ENCODE results near the gene NXT1. TPM values are rescaled to one million over a fixed set of nuclear protein-coding genes. Genes with fewer than 3 reads are reported as not detected.
A peak's percentile ranks its signal among the peaks of the same experiment; 100 is the strongest.

NXT1 gene
- total RNA-seq, 1 experiment from 2014 or later: 98.0 TPM

DNA sequence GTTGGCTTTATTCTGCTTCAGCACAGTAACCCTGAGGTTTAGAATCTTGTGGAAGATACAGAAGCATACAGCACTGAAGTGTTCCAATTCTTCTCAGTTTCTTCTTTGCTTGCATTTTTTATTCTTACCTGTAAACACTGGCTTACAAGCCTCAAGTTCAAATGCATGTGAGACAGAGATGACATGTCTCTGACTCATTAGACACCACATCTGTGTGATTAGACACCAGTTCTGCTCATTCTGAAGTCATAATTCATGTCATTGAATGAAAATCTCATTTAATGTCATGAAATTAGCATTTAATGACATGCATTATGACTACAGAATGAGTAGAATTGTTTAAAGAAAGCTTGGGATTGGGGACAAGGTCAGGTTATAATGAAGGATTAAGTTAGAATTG, 17.2 kb downstream of the NXT1 start:
- intact Hi-C loops (cut with micrococcal nuclease): no loop called here
- Histone ChIP-seq H3K9ac (ENCODE audit: low read length) (no peak overlapping the region), H3K9me2 (replicated peaks; ENCODE audit: low read length) (no peaks in the 10 kb centered on the region), H4K20me1 (ENCODE audit: low read length) (peaks cover 35% of the 10 kb centered on the region), H3F3A (ENCODE audit: low read length, unreplicated experiment) (no peaks in the 10 kb centered on the region), H3K9me3 (ENCODE audit: low read length) (no peaks in the 10 kb centered on the region), H3K27ac (ENCODE audit: low read length) (peak overlapping the region; percentile 5; the same call in 1 of the 2 replicates), H3K4me2 (ENCODE audit: low read length) (peak overlapping the region; percentile 50), H3K27me3 (ENCODE audit: low read length) (no peaks in the 10 kb centered on the region), H3K4me3 (ENCODE audit: low read length) (peak overlapping the region; percentile 15; the same call in 1 of the 2 replicates), H2AFZ (ENCODE audit: low read length) (no peak overlapping the region), H3K79me2 (ENCODE audit: low read length) (peaks cover 78% of the 10 kb centered on the region), H3K4me1 (ENCODE audit: insufficient read depth, low read length) (peaks cover 49% of the 10 kb centered on the region), H3K36me3 (ENCODE audit: low read depth, low read length) (peaks cover 52% of the 10 kb centered on the region; the same call in 1 of the 2 replicates)
- BruUV-seq (replicated peaks): no TSS peak
- ATAC-seq (peak; percentile 65), DNase-seq (peak; percentile 78)
- ChIA-PET POLR2A (ENCODE audit: unreplicated experiment) (no interaction called here), CTCF (no interaction called here)
- TF ChIP-seq EZH2 (IDR thresholded peaks at IDR 0.05; ENCODE audit: low read length, unreplicated experiment): no peak
- no peak for TF ChIP-seq EZH2phosphoT487 (IDR thresholded peaks at IDR 0.05; ENCODE audit: borderline replicate concordance, low read length)
- TF ChIP-seq, protein P1, sequence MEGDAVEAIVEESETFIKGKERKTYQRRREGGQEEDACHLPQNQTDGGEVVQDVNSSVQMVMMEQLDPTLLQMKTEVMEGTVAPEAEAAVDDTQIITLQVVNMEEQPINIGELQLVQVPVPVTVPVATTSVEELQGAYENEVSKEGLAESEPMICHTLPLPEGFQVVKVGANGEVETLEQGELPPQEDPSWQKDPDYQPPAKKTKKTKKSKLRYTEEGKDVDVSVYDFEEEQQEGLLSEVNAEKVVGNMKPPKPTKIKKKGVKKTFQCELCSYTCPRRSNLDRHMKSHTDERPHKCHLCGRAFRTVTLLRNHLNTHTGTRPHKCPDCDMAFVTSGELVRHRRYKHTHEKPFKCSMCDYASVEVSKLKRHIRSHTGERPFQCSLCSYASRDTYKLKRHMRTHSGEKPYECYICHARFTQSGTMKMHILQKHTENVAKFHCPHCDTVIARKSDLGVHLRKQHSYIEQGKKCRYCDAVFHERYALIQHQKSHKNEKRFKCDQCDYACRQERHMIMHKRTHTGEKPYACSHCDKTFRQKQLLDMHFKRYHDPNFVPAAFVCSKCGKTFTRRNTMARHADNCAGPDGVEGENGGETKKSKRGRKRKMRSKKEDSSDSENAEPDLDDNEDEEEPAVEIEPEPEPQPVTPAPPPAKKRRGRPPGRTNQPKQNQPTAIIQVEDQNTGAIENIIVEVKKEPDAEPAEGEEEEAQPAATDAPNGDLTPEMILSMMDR (conservative IDR thresholded peaks at IDR 0.05; ENCODE audit: low read depth, low read length): no peak

DNA sequence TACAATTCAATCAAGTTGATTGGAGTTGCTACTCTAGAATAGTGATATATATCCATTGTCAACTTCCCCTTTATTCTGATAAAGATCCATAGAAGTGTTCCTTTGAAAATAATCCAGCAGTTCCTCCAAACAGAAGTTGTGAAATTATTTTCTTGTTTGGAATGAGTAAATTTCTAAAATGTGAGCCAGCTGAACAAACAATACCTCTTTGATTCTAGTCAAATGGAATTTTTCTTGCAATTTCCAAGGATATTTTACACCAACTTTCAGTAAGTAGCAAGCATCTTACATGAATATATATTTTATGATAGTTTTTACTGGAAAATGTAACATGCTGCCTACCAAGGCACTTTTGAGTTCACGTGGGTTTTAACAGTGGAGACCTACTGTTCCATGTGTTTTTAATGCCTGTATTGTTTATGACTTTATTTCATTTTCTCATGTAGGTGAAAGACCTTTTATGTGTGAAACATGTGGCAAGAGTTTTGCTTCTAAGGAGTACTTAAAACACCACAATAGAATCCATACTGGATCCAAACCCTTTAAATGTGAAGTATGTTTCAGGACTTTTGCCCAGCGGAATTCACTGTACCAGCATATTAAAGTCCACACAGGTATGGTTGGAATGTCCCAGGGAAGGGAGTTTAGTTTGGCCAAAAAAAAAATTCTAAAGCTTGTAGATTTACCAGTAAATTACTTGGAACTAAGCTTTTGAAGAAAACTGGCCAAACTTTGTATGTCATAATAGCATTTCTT, 17.9 kb downstream of the NXT1 start:
- Histone ChIP-seq H3K9me3 (ENCODE audit: low read length) (no peaks in the 10 kb centered on the region), H3F3A (ENCODE audit: low read length, unreplicated experiment) (no peaks in the 10 kb centered on the region), H3K4me2 (ENCODE audit: low read length) (peak overlapping the region; percentile 50), H3K4me1 (ENCODE audit: insufficient read depth, low read length) (peaks cover 41% of the 10 kb centered on the region), H3K27me3 (ENCODE audit: low read length) (no peaks in the 10 kb centered on the region), H2AFZ (ENCODE audit: low read length) (no peak overlapping the region), H3K9me2 (replicated peaks; ENCODE audit: low read length) (no peaks in the 10 kb centered on the region), H3K9ac (ENCODE audit: low read length) (no peak overlapping the region), H3K4me3 (ENCODE audit: low read length) (no peak overlapping the region), H3K27ac (ENCODE audit: low read length) (peak overlapping the region; percentile 5; the same call in 1 of the 2 replicates), H3K36me3 (ENCODE audit: low read depth, low read length) (peaks cover 55% of the 10 kb centered on the region; the same call in 1 of the 2 replicates), H3K79me2 (ENCODE audit: low read length) (peaks cover 70% of the 10 kb centered on the region), H4K20me1 (ENCODE audit: low read length) (peaks cover 28% of the 10 kb centered on the region)
- DNase-seq (peak; percentile 37), ATAC-seq (no peak; the same call in 1 of the 2 replicates)
- no TSS peak for BruUV-seq (replicated peaks)
- ChIA-PET POLR2A (ENCODE audit: unreplicated experiment) (no interaction called here), CTCF (no interaction called here)
- TF ChIP-seq, protein P1 (conservative IDR thresholded peaks at IDR 0.05; ENCODE audit: low read depth, low read length): no peak
- TF ChIP-seq EZH2phosphoT487 (IDR thresholded peaks at IDR 0.05; ENCODE audit: borderline replicate concordance, low read length) (no peak), EZH2 (IDR thresholded peaks at IDR 0.05; ENCODE audit: low read length, unreplicated experiment) (no peak)
- intact Hi-C loops (cut with micrococcal nuclease): no loop called here

All from PC-3 (cell line).